Measurements from ENCODE around the gene TMEM179.

Gene TMEM179

GRCh38 chr14:104569435-104569834 lies 35.1 kb downstream of the TMEM179 start:
- 79% methylated on average over 7 of the region's 10 CpGs for WGBS (ENCODE audit: insufficient coverage)
- DNase-seq: no peak
- no peaks in the 10 kb centered on the region for H3K9me3 ChIP-seq (ENCODE audit: control extremely low read depth in 1 of 5, control insufficient read depth in 4 of 5, insufficient read depth in 2 of 5, low read depth in 1 of 5, low read length in 4 of 5)
- H3K4me1 ChIP-seq (ENCODE audit: control extremely low read depth in 1 of 4, control insufficient read depth in 4 of 4, insufficient read depth in 4 of 4, low read length in 3 of 4): peaks cover 0 to 3% (median under 1%) of the 10 kb centered on the region in 4 experiments
- H3K27me3 ChIP-seq (replicated peaks in 2 of 5; ENCODE audit: control insufficient read depth in 4 of 5, insufficient read depth in 5 of 5, low read length in 4 of 5): peaks cover 0 to 40% (median 2%) of the 10 kb centered on the region in 5 experiments
- no peak overlapping the region for H3K27ac ChIP-seq (ENCODE audit: insufficient read depth in 1 of 2, low read depth in 1 of 2, low read length in 2 of 2, poor library complexity in 1 of 2, severe bottlenecking in 2 of 2)
- ChIA-PET CTCF (interaction anchor here (1.1 kb wide), 1 partner anchor 15 kb away, joined by 4 read pairs; no protein-coding TSS in a partner anchor), POLR2A (no interaction called here)
- H3K4me3 ChIP-seq (ENCODE audit: control insufficient read depth in 1 of 7, extremely low read depth in 1 of 7, insufficient read depth in 4 of 7, low read depth in 2 of 7, low read length in 6 of 7): no peak overlapping the region
- H3K36me3 ChIP-seq (ENCODE audit: control insufficient read depth in 4 of 4, insufficient read depth in 4 of 4, low read length in 3 of 4): no peaks in the 10 kb centered on the region

- no peak overlapping the region for H3K27ac ChIP-seq (ENCODE audit: insufficient read depth in 1 of 2, low read depth in 1 of 2, low read length in 2 of 2, poor library complexity in 1 of 2, severe bottlenecking in 2 of 2)
- ChIA-PET POLR2A (no interaction called here), CTCF (no interaction called here)
- H3K4me3 ChIP-seq (ENCODE audit: control insufficient read depth in 1 of 7, extremely low read depth in 1 of 7, insufficient read depth in 4 of 7, low read depth in 2 of 7, low read length in 6 of 7): no peak overlapping the region
- no peaks in the 10 kb centered on the region for H3K36me3 ChIP-seq (ENCODE audit: control insufficient read depth in 4 of 4, insufficient read depth in 4 of 4, low read length in 3 of 4)
- H3K9me3 ChIP-seq (ENCODE audit: control extremely low read depth in 1 of 5, control insufficient read depth in 4 of 5, insufficient read depth in 2 of 5, low read depth in 1 of 5, low read length in 4 of 5): no peaks in the 10 kb centered on the region
- WGBS (ENCODE audit: insufficient coverage): 83% methylated on average over 11 of the region's 11 CpGs
- H3K4me1 ChIP-seq (ENCODE audit: control extremely low read depth in 1 of 4, control insufficient read depth in 4 of 4, insufficient read depth in 4 of 4, low read length in 3 of 4): peaks cover 0 to 10% (median 5%) of the 10 kb centered on the region in 4 experiments
- no peak for DNase-seq
- H3K27me3 ChIP-seq (replicated peaks in 2 of 5; ENCODE audit: control insufficient read depth in 4 of 5, insufficient read depth in 5 of 5, low read length in 4 of 5): peaks cover 0 to 40% (median 2%) of the 10 kb centered on the region in 5 experiments
Measured at GRCh38 chr14:104568620-104569019, 36.0 kb downstream of the TMEM179 start.

- CTCF ChIA-PET: no interaction called here
Measured at GRCh38 chr14:104567957-104568225, 36.7 kb downstream of the TMEM179 start.

GRCh38 chr14:104567141-104567956 lies 37.2 kb downstream of the TMEM179 start:
- Histone ChIP-seq H3K36me3 (ENCODE audit: control insufficient read depth in 4 of 4, insufficient read depth in 4 of 4, low read length in 3 of 4) (no peaks in the 10 kb centered on the region), H3K9me3 (ENCODE audit: control extremely low read depth in 1 of 5, control insufficient read depth in 4 of 5, insufficient read depth in 2 of 5, low read depth in 1 of 5, low read length in 4 of 5) (no peaks in the 10 kb centered on the region), H3K4me3 (ENCODE audit: control insufficient read depth in 1 of 7, extremely low read depth in 1 of 7, insufficient read depth in 4 of 7, low read depth in 2 of 7, low read length in 6 of 7) (no peak overlapping the region), H3K4me1 (ENCODE audit: control extremely low read depth in 1 of 4, control insufficient read depth in 4 of 4, insufficient read depth in 4 of 4, low read length in 3 of 4) (peaks cover 0 to 14% (median 7%) of the 10 kb centered on the region in 4 experiments), H3K27ac (ENCODE audit: insufficient read depth in 1 of 2, low read depth in 1 of 2, low read length in 2 of 2, poor library complexity in 1 of 2, severe bottlenecking in 2 of 2) (no peak overlapping the region), H3K27me3 (replicated peaks in 2 of 5; ENCODE audit: control insufficient read depth in 4 of 5, insufficient read depth in 5 of 5, low read length in 4 of 5) (peaks cover 0 to 40% (median 2%) of the 10 kb centered on the region in 5 experiments)
- CTCF ChIA-PET: no interaction called here
- POLR2A ChIA-PET: no interaction called here
- no peak for DNase-seq
- WGBS (ENCODE audit: insufficient coverage): 78% methylated on average over 23 of the region's 27 CpGs

More at GRCh38 chr14:104567957-104568225, 36.7 kb downstream of the TMEM179 start:
- H3K4me3 ChIP-seq (ENCODE audit: control insufficient read depth in 1 of 7, extremely low read depth in 1 of 7, insufficient read depth in 4 of 7, low read depth in 2 of 7, low read length in 6 of 7): no peak overlapping the region
- no peaks in the 10 kb centered on the region for H3K9me3 ChIP-seq (ENCODE audit: control extremely low read depth in 1 of 5, control insufficient read depth in 4 of 5, insufficient read depth in 2 of 5, low read depth in 1 of 5, low read length in 4 of 5)
- WGBS (ENCODE audit: insufficient coverage): 86% methylated on average over 9 of the region's 9 CpGs
- H3K36me3 ChIP-seq (ENCODE audit: control insufficient read depth in 4 of 4, insufficient read depth in 4 of 4, low read length in 3 of 4): no peaks in the 10 kb centered on the region
- H3K4me1 ChIP-seq (ENCODE audit: control extremely low read depth in 1 of 4, control insufficient read depth in 4 of 4, insufficient read depth in 4 of 4, low read length in 3 of 4): peaks cover 0 to 14% (median 7%) of the 10 kb centered on the region in 4 experiments
- POLR2A ChIA-PET: no interaction called here
- H3K27me3 ChIP-seq (replicated peaks in 2 of 5; ENCODE audit: control insufficient read depth in 4 of 5, insufficient read depth in 5 of 5, low read length in 4 of 5): peaks cover 0 to 40% (median 2%) of the 10 kb centered on the region in 5 experiments
- no peak overlapping the region for H3K27ac ChIP-seq (ENCODE audit: insufficient read depth in 1 of 2, low read depth in 1 of 2, low read length in 2 of 2, poor library complexity in 1 of 2, severe bottlenecking in 2 of 2)
- DNase-seq: no peak

GRCh38 chr14:104564744-104565679 lies 39.6 kb downstream of the TMEM179 start:
- no peak overlapping the region for H3K4me3 ChIP-seq (ENCODE audit: control insufficient read depth in 1 of 7, extremely low read depth in 1 of 7, insufficient read depth in 4 of 7, low read depth in 2 of 7, low read length in 6 of 7)
- peaks cover 0 to 39% (median 2%) of the 10 kb centered on the region in 5 experiments for H3K27me3 ChIP-seq (replicated peaks in 2 of 5; ENCODE audit: control insufficient read depth in 4 of 5, insufficient read depth in 5 of 5, low read length in 4 of 5)
- WGBS (ENCODE audit: insufficient coverage): 86% methylated on average over 26 of the region's 30 CpGs
- peaks cover 0 to 14% (median 7%) of the 10 kb centered on the region in 4 experiments for H3K4me1 ChIP-seq (ENCODE audit: control extremely low read depth in 1 of 4, control insufficient read depth in 4 of 4, insufficient read depth in 4 of 4, low read length in 3 of 4)
- no peak for DNase-seq
- ChIA-PET CTCF (interaction anchor here (0.6 to 3.4 kb wide), 20 partner anchors 9 to 489 kb away, joined by 3 to 21 read pairs (median 5); no protein-coding TSS in a partner anchor), POLR2A (no interaction called here)
- no peak overlapping the region for H3K27ac ChIP-seq (ENCODE audit: insufficient read depth in 1 of 2, low read depth in 1 of 2, low read length in 2 of 2, poor library complexity in 1 of 2, severe bottlenecking in 2 of 2)
- H3K36me3 ChIP-seq (ENCODE audit: control insufficient read depth in 4 of 4, insufficient read depth in 4 of 4, low read length in 3 of 4): no peaks in the 10 kb centered on the region
- no peaks in the 10 kb centered on the region for H3K9me3 ChIP-seq (ENCODE audit: control extremely low read depth in 1 of 5, control insufficient read depth in 4 of 5, insufficient read depth in 2 of 5, low read depth in 1 of 5, low read length in 4 of 5)

GRCh38 chr14:104563742-104564615 lies 40.6 kb downstream of the TMEM179 start:
- peak; percentile 70 to 90 (median 90) for DNase-seq
- H3K36me3 ChIP-seq (ENCODE audit: control insufficient read depth in 4 of 4, insufficient read depth in 4 of 4, low read length in 3 of 4): no peaks in the 10 kb centered on the region
- 2% methylated on average over 26 of the region's 27 CpGs for WGBS (ENCODE audit: insufficient coverage)
- POLR2A ChIA-PET: no interaction called here
- H3K27me3 ChIP-seq (replicated peaks in 2 of 5; ENCODE audit: control insufficient read depth in 4 of 5, insufficient read depth in 5 of 5, low read length in 4 of 5): peaks cover 0 to 34% (median 2%) of the 10 kb centered on the region in 5 experiments
- H3K4me1 ChIP-seq (ENCODE audit: control extremely low read depth in 1 of 4, control insufficient read depth in 4 of 4, insufficient read depth in 4 of 4, low read length in 3 of 4): peaks cover 0 to 14% (median 7%) of the 10 kb centered on the region in 4 experiments
- H3K4me3 ChIP-seq (ENCODE audit: control insufficient read depth in 1 of 7, extremely low read depth in 1 of 7, insufficient read depth in 4 of 7, low read depth in 2 of 7, low read length in 6 of 7): peak overlapping the region in 2 of 7 experiments; percentile 26 to 54
- no peak overlapping the region for H3K27ac ChIP-seq (ENCODE audit: insufficient read depth in 1 of 2, low read depth in 1 of 2, low read length in 2 of 2, poor library complexity in 1 of 2, severe bottlenecking in 2 of 2)
- CTCF ChIA-PET: interaction anchor here (0.6 to 3.4 kb wide), 18 partner anchors 8 to 488 kb away, joined by 3 to 21 read pairs (median 5); no protein-coding TSS in a partner anchor
- H3K9me3 ChIP-seq (ENCODE audit: control extremely low read depth in 1 of 5, control insufficient read depth in 4 of 5, insufficient read depth in 2 of 5, low read depth in 1 of 5, low read length in 4 of 5): no peaks in the 10 kb centered on the region
